Measurements from ENCODE around the gene SLA2. TPM values are rescaled to one million over a fixed set of nuclear protein-coding genes. Genes with fewer than 3 reads are reported as not detected.

The SLA2 gene
- total RNA-seq, 2 donors from 2014 or later, result 0.44 to 0.68 TPM

GRCh38 chr20:36604952-36605398, 41.0 kb downstream of the SLA2 start:
- WGBS, 2 experiments (ENCODE audit: insufficient coverage in 1 of 2, insufficient read length in 1 of 2), result 86 to 88% methylated on average over 11 to 15 of the region's 15 CpGs
- H3K4me1 Mint-ChIP-seq, result peaks cover 25% of the 10 kb centered on the region

GRCh38 chr20:36601540-36601939, 44.5 kb downstream of the SLA2 start:
- Histone ChIP-seq H3K9me3 (ENCODE audit: control insufficient read depth, low read length) (no peaks in the 10 kb centered on the region), H3K27me3 (ENCODE audit: control insufficient read depth, insufficient read depth, low read length, poor library complexity, severe bottlenecking) (no peaks in the 10 kb centered on the region), H3K9ac (ENCODE audit: extremely low read depth, low read length, poor library complexity, severe bottlenecking) (no peak overlapping the region), H3K4me1 (ENCODE audit: control insufficient read depth, insufficient read depth, low read length) (peaks cover 3% of the 10 kb centered on the region), H3K27ac (ENCODE audit: low read depth, low read length) (no peak overlapping the region), H3K4me3 (ENCODE audit: low read length) (no peak overlapping the region), H3K36me3 (ENCODE audit: control insufficient read depth, insufficient read depth, low read length) (no peaks in the 10 kb centered on the region)
- no peak overlapping the region for H3K4me3 Mint-ChIP-seq
- WGBS, 2 experiments (ENCODE audit: insufficient coverage in 1 of 2, insufficient read length in 1 of 2), result 70 to 76% methylated on average over 1 of the region's 1 CpG
- no peak for DNase-seq
- H3K36me3 Mint-ChIP-seq (ENCODE audit: low read depth), result no peaks in the 10 kb centered on the region
- H3K27me3 Mint-ChIP-seq (ENCODE audit: insufficient read depth), result no peaks in the 10 kb centered on the region
- H3K9me3 Mint-ChIP-seq, result no peaks in the 10 kb centered on the region
- peak overlapping the region; percentile 8 for H3K27ac Mint-ChIP-seq
- H3K4me1 Mint-ChIP-seq, result peaks cover 22% of the 10 kb centered on the region
- TF ChIP-seq, protein P1, sequence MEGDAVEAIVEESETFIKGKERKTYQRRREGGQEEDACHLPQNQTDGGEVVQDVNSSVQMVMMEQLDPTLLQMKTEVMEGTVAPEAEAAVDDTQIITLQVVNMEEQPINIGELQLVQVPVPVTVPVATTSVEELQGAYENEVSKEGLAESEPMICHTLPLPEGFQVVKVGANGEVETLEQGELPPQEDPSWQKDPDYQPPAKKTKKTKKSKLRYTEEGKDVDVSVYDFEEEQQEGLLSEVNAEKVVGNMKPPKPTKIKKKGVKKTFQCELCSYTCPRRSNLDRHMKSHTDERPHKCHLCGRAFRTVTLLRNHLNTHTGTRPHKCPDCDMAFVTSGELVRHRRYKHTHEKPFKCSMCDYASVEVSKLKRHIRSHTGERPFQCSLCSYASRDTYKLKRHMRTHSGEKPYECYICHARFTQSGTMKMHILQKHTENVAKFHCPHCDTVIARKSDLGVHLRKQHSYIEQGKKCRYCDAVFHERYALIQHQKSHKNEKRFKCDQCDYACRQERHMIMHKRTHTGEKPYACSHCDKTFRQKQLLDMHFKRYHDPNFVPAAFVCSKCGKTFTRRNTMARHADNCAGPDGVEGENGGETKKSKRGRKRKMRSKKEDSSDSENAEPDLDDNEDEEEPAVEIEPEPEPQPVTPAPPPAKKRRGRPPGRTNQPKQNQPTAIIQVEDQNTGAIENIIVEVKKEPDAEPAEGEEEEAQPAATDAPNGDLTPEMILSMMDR (conservative IDR thresholded peaks at IDR 0.05), result no peak

More at GRCh38 chr20:36604952-36605398, 41.0 kb downstream of the SLA2 start:
- no peaks in the 10 kb centered on the region for H3K9me3 Mint-ChIP-seq
- peak overlapping the region; percentile 90 for H3K27ac Mint-ChIP-seq
- no peaks in the 10 kb centered on the region for H3K9me3 ChIP-seq (ENCODE audit: control insufficient read depth, low read length)
- peaks cover 25% of the 10 kb centered on the region for H3K36me3 Mint-ChIP-seq (ENCODE audit: low read depth)
- H3K9ac ChIP-seq (ENCODE audit: extremely low read depth, low read length, poor library complexity, severe bottlenecking), result no peak overlapping the region
- peak overlapping the region; percentile 51 for H3K4me3 ChIP-seq (ENCODE audit: low read length)
- H3K27me3 ChIP-seq (ENCODE audit: control insufficient read depth, insufficient read depth, low read length, poor library complexity, severe bottlenecking), result no peaks in the 10 kb centered on the region
- H3K4me1 ChIP-seq (ENCODE audit: control insufficient read depth, insufficient read depth, low read length), result no peaks in the 10 kb centered on the region
- TF ChIP-seq, protein P1 (conservative IDR thresholded peaks at IDR 0.05), result no peak
- peak overlapping the region; percentile 99 for H3K4me3 Mint-ChIP-seq
- H3K27me3 Mint-ChIP-seq (ENCODE audit: insufficient read depth), result no peaks in the 10 kb centered on the region
- no peak for DNase-seq
- H3K36me3 ChIP-seq (ENCODE audit: control insufficient read depth, insufficient read depth, low read length), result peaks cover 25% of the 10 kb centered on the region
- no peak overlapping the region for H3K27ac ChIP-seq (ENCODE audit: low read depth, low read length)

- H3K4me3 ChIP-seq (ENCODE audit: low read length), result no peak overlapping the region
- H3K4me1 ChIP-seq (ENCODE audit: control insufficient read depth, insufficient read depth, low read length), result peaks cover 3% of the 10 kb centered on the region
- WGBS, 2 experiments (ENCODE audit: insufficient coverage in 1 of 2, insufficient read length in 1 of 2), result 89 to 94% methylated on average over 4 to 5 of the region's 5 CpGs
- H3K36me3 ChIP-seq (ENCODE audit: control insufficient read depth, insufficient read depth, low read length), result peaks cover 3% of the 10 kb centered on the region
- no peak for DNase-seq
- H3K9ac ChIP-seq (ENCODE audit: extremely low read depth, low read length, poor library complexity, severe bottlenecking), result no peak overlapping the region
- H3K27me3 ChIP-seq (ENCODE audit: control insufficient read depth, insufficient read depth, low read length, poor library complexity, severe bottlenecking), result no peaks in the 10 kb centered on the region
- Mint-ChIP-seq H3K27me3 (ENCODE audit: insufficient read depth) (no peaks in the 10 kb centered on the region), H3K4me3 (no peak overlapping the region), H3K9me3 (no peaks in the 10 kb centered on the region), H3K36me3 (ENCODE audit: low read depth) (peaks cover 4% of the 10 kb centered on the region), H3K4me1 (peaks cover 16% of the 10 kb centered on the region), H3K27ac (no peak overlapping the region)
- TF ChIP-seq, protein P1 (conservative IDR thresholded peaks at IDR 0.05), result no peak
- H3K9me3 ChIP-seq (ENCODE audit: control insufficient read depth, low read length), result no peaks in the 10 kb centered on the region
- H3K27ac ChIP-seq (ENCODE audit: low read depth, low read length), result no peak overlapping the region
These were observed 46.1 kb downstream of the SLA2 start for GRCh38 chr20:36599912-36600345.

Data from endodermal cell (in vitro differentiated cells).